ENCODE measurements around the gene PSME3IP1.

The PSME3IP1 gene

DNA sequence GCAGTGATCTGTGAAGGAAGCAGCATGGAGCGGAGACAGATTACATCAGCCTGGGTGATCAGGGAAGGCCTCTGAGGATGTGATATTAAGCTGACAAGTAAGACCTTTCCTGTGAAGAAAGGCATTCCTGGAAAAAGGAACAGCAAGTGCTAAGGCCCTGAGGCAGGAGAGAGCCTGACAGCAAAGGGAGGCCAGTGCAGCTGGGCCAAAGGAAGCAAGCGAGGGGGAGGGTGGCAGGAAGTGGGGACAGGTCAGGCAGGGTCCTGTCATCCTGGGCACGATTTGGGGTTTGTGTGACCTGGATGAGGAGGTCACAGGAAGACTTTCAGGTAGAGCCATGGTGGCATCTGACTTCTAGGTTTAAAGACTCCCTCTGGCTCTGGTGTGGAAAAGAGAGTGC lies 81.1 kb downstream of the PSME3IP1 start:
- no peak for DNase-seq (ENCODE audit: low read depth in 4 of 4, low spot score in 1 of 4)

DNA sequence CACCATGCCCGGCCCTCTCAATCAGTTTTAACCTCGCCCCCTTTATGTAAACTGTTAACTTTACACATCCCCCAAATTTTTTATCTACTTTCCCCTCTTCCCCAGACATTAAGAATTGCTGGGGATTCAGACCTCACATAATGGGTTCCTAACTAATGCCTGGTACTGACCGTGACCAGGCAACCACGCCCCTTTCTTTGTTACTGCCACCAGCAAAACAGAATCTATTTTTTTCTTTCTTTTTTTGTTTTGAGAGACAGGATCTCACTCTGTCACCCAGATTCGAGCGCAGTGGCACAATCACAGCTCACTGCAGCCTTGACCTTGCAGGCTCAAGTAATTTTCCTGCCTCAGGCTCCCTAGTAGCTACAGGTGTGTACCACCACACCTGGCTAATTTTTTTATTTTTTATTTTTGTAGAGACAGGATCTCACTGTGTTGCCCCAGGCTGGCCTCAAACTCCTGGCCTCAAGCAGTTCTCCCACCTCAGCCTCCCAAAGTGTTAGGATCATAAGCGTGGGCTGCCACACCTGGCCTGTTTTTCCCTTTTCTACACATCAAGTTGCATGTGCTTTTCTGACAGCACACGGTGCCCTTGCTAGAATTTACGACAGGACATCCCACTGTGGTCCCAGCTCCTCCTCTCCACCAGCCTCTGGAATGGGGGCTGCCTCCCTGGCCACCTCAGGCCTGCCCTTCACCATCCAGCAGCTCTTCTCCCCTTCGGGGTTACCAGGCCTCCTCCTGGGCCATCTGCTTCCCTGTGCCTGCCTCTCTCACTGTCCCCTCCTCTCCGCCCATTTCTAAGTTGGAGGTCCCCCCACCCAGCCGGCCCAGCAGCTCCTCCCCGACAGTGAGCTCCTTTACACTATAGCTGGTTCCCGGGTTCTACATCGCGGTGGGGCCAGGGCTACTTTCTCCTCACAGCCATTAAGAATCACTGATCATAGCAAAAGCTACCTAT lies 82.7 kb downstream of the PSME3IP1 start:
- DNase-seq (ENCODE audit: low read depth in 4 of 4, low spot score in 1 of 4): no peak

Data from stimulated activated CD4-positive, alpha-beta T cell treated with anti-CD3 and anti-CD28 coated beads, Interleukin-1b, Interleukin-23, amount 100 ng/mL, for 24 hours (primary cell).